ENCODE measurements around the gene CERS6. TPM values are rescaled to one million over a fixed set of nuclear protein-coding genes. Genes with fewer than 3 reads are reported as not detected.

The CERS6 gene
- total and polyA plus RNA-seq, 4 donors: 4.2 to 20.4 (median 10.1) TPM

DNA sequence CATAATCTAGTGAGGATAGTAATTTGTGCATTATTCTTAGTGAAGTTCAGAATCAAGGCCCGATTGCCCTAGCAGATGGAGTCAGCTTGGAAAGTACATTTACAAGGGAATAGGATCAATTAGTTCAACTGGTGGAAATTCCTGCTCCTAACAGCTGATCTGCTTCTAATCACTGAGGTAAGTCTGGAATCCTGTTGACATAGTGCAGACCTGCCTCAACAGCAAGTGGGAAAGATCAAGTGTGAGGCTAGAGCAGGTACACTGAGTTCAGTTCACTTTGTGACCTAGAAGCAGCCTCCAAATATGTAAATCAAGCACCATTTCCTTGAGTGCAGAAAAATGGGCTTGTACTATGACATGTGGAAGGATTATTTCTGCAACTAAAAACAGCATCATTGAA lies 235.1 kb downstream of the CERS6 start:
- DNase-seq (ENCODE audit: low spot score): no peak
- WGBS: 95% methylated on average over 1 of the region's 1 CpG
- H3K9me3 ChIP-seq (ENCODE audit: control insufficient read depth in 4 of 4, low read length in 3 of 4): no peaks in the 10 kb centered on the region
- H3K4me1 ChIP-seq (ENCODE audit: control insufficient read depth in 4 of 4, insufficient read depth in 4 of 4, low read length in 3 of 4): no peaks in the 10 kb centered on the region
- no peak overlapping the region for H3K4me3 ChIP-seq (ENCODE audit: low read depth in 1 of 3, low read length in 3 of 3)
- peaks cover 0 to 4% (median 2%) of the 10 kb centered on the region in 4 donors for H3K36me3 ChIP-seq (ENCODE audit: control insufficient read depth in 4 of 4, insufficient read depth in 3 of 4, low read depth in 1 of 4, low read length in 3 of 4)
- no peak overlapping the region for H3K9ac ChIP-seq (ENCODE audit: low read depth in 1 of 2, low read length in 2 of 2)
- no peaks in the 10 kb centered on the region for H3K27me3 ChIP-seq (ENCODE audit: control insufficient read depth in 4 of 4, insufficient read depth in 4 of 4, low read length in 3 of 4)
- TF ChIP-seq GABPA (IDR thresholded peaks at IDR 0.05 in 1 of 2, conservative IDR thresholded peaks at IDR 0.05 in 1 of 2): no peak
- TF ChIP-seq TAF1 (conservative IDR thresholded peaks at IDR 0.05): no peak
- TF ChIP-seq, protein P1, sequence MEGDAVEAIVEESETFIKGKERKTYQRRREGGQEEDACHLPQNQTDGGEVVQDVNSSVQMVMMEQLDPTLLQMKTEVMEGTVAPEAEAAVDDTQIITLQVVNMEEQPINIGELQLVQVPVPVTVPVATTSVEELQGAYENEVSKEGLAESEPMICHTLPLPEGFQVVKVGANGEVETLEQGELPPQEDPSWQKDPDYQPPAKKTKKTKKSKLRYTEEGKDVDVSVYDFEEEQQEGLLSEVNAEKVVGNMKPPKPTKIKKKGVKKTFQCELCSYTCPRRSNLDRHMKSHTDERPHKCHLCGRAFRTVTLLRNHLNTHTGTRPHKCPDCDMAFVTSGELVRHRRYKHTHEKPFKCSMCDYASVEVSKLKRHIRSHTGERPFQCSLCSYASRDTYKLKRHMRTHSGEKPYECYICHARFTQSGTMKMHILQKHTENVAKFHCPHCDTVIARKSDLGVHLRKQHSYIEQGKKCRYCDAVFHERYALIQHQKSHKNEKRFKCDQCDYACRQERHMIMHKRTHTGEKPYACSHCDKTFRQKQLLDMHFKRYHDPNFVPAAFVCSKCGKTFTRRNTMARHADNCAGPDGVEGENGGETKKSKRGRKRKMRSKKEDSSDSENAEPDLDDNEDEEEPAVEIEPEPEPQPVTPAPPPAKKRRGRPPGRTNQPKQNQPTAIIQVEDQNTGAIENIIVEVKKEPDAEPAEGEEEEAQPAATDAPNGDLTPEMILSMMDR (IDR thresholded peaks at IDR 0.05; ENCODE audit: low read depth, low read length, missing input control): no peak
- TF ChIP-seq, protein P2, sequence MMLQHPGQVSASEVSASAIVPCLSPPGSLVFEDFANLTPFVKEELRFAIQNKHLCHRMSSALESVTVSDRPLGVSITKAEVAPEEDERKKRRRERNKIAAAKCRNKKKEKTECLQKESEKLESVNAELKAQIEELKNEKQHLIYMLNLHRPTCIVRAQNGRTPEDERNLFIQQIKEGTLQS (IDR thresholded peaks at IDR 0.05): no peak
- TF ChIP-seq FOXA2 (IDR thresholded peaks at IDR 0.05): no peak
- no peak overlapping the region for H3K27ac ChIP-seq (ENCODE audit: low read depth in 1 of 2, low read length in 2 of 2)

DNA sequence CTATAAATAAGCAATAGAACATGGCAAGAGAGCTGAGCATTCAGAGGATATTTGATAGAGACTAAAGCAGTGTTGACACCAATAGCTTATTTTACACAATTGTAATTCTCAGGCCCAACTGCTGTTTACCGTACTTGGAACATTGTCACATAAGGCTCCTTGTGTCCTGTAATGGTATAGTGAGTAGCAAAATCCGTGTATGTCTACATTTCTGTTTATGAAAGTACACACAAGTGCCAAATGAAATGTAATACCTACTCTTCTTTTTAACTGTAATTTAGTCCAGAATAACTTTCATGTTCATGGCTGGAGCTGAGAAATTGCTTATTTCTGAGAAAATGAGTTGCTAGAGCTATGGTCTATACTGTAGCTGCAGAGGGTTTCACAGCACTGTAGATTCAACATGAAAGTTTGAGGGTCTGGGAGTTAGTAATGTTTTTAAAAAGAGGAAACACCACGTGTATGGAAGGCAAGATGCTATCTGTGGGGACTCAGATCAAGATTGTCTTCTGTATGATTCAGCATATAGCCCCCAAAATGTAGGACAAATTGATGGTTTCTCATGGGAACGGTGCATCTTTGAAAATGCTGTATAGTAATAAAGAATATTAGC lies 236.2 kb downstream of the CERS6 start:
- Histone ChIP-seq H3K36me3 (ENCODE audit: control insufficient read depth in 4 of 4, insufficient read depth in 3 of 4, low read depth in 1 of 4, low read length in 3 of 4) (peaks cover 0 to 6% (median 2%) of the 10 kb centered on the region in 4 donors), H3K4me1 (ENCODE audit: control insufficient read depth in 4 of 4, insufficient read depth in 4 of 4, low read length in 3 of 4) (no peaks in the 10 kb centered on the region), H3K9me3 (ENCODE audit: control insufficient read depth in 4 of 4, low read length in 3 of 4) (no peaks in the 10 kb centered on the region), H3K27me3 (ENCODE audit: control insufficient read depth in 4 of 4, insufficient read depth in 4 of 4, low read length in 3 of 4) (no peaks in the 10 kb centered on the region), H3K9ac (ENCODE audit: low read depth in 1 of 2, low read length in 2 of 2) (no peak overlapping the region), H3K27ac (ENCODE audit: low read depth in 1 of 2, low read length in 2 of 2) (no peak overlapping the region), H3K4me3 (ENCODE audit: low read depth in 1 of 3, low read length in 3 of 3) (no peak overlapping the region)
- DNase-seq (ENCODE audit: low spot score): no peak
- 90% methylated on average over 4 of the region's 4 CpGs for WGBS
- TF ChIP-seq, protein P2 (IDR thresholded peaks at IDR 0.05): no peak
- TF ChIP-seq TAF1 (conservative IDR thresholded peaks at IDR 0.05) (no peak), GABPA (IDR thresholded peaks at IDR 0.05 in 1 of 2, conservative IDR thresholded peaks at IDR 0.05 in 1 of 2) (no peak), YY1 (IDR thresholded peaks at IDR 0.05) (no peak)

DNA sequence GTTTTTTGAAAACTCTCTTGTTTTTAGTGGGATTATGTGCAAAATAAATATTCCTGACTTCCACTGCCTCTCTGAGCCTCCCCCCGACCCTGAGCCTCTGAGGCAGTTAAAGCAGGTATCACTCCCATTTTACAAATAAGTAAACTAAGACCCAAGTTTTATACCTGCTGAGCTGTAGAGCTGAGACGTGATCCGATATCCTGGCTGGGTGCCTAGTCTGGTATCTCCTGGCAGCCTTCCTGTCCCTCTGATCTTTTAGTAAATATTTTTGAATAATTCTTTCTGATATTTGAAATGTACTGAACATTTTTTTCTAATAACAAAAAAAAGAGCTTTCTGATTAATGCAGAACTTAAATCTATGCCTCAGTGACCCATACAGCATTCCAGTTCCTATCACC lies 238.1 kb downstream of the CERS6 start:
- DNase-seq (ENCODE audit: low spot score): no peak

More for the DNA sequence above, 238.1 kb downstream of the CERS6 start:
- H3K4me3 ChIP-seq (ENCODE audit: low read depth in 1 of 3, low read length in 3 of 3): no peak overlapping the region
- peaks cover 0 to 6% (median 2%) of the 10 kb centered on the region in 4 donors for H3K36me3 ChIP-seq (ENCODE audit: control insufficient read depth in 4 of 4, insufficient read depth in 3 of 4, low read depth in 1 of 4, low read length in 3 of 4)
- H3K4me1 ChIP-seq (ENCODE audit: control insufficient read depth in 4 of 4, insufficient read depth in 4 of 4, low read length in 3 of 4): no peaks in the 10 kb centered on the region
- WGBS: 59% methylated on average over 3 of the region's 3 CpGs
- H3K27ac ChIP-seq (ENCODE audit: low read depth in 1 of 2, low read length in 2 of 2): no peak overlapping the region
- H3K9ac ChIP-seq (ENCODE audit: low read depth in 1 of 2, low read length in 2 of 2): no peak overlapping the region
- TF ChIP-seq GABPA (IDR thresholded peaks at IDR 0.05 in 1 of 2, conservative IDR thresholded peaks at IDR 0.05 in 1 of 2) (no peak), RAD21 (IDR thresholded peaks at IDR 0.05) (no peak), HNF4A (conservative IDR thresholded peaks at IDR 0.05) (no peak), RXRA (IDR thresholded peaks at IDR 0.05) (no peak), SP1 (IDR thresholded peaks at IDR 0.05) (no peak), FOXA1 (IDR thresholded peaks at IDR 0.05) (no peak), FOXA2 (IDR thresholded peaks at IDR 0.05) (no peak), TAF1 (conservative IDR thresholded peaks at IDR 0.05) (no peak), YY1 (IDR thresholded peaks at IDR 0.05) (no peak), HNF4G (IDR thresholded peaks at IDR 0.05) (no peak), EGR1 (IDR thresholded peaks at IDR 0.05; ENCODE audit: low read depth in 2 of 2) (no peak), JUND (IDR thresholded peaks at IDR 0.05) (no peak)
- TF ChIP-seq, protein P1 (IDR thresholded peaks at IDR 0.05; ENCODE audit: low read depth, low read length, missing input control): no peak
- TF ChIP-seq, protein P2 (IDR thresholded peaks at IDR 0.05): no peak
- TF ChIP-seq, protein P3, sequence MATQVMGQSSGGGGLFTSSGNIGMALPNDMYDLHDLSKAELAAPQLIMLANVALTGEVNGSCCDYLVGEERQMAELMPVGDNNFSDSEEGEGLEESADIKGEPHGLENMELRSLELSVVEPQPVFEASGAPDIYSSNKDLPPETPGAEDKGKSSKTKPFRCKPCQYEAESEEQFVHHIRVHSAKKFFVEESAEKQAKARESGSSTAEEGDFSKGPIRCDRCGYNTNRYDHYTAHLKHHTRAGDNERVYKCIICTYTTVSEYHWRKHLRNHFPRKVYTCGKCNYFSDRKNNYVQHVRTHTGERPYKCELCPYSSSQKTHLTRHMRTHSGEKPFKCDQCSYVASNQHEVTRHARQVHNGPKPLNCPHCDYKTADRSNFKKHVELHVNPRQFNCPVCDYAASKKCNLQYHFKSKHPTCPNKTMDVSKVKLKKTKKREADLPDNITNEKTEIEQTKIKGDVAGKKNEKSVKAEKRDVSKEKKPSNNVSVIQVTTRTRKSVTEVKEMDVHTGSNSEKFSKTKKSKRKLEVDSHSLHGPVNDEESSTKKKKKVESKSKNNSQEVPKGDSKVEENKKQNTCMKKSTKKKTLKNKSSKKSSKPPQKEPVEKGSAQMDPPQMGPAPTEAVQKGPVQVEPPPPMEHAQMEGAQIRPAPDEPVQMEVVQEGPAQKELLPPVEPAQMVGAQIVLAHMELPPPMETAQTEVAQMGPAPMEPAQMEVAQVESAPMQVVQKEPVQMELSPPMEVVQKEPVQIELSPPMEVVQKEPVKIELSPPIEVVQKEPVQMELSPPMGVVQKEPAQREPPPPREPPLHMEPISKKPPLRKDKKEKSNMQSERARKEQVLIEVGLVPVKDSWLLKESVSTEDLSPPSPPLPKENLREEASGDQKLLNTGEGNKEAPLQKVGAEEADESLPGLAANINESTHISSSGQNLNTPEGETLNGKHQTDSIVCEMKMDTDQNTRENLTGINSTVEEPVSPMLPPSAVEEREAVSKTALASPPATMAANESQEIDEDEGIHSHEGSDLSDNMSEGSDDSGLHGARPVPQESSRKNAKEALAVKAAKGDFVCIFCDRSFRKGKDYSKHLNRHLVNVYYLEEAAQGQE (IDR thresholded peaks at IDR 0.05): no peak
- no peaks in the 10 kb centered on the region for H3K27me3 ChIP-seq (ENCODE audit: control insufficient read depth in 4 of 4, insufficient read depth in 4 of 4, low read length in 3 of 4)
- no peaks in the 10 kb centered on the region for H3K9me3 ChIP-seq (ENCODE audit: control insufficient read depth in 4 of 4, low read length in 3 of 4)

Data from liver (tissue), 9 donors.